CD4-positive, alpha-beta T cell treated with Interleukin-1 beta for 1 hour (primary cell): ENCODE results near the gene FGR.

Experiments used
- DNase-seq, 2 donors: peaks; one replicate each; pipeline ENCODE4 v3.0.0-alpha.2; 2020 to 2022

Gene FGR

GRCh38 chr1:27600498-27601175, 34.3 kb downstream of the FGR start:
- no peak for DNase-seq

GRCh38 chr1:27599605-27600497, 35.1 kb downstream of the FGR start:
- DNase-seq: no peak

- DNase-seq: no peak
Observed at GRCh38 chr1:27598902-27599528, 36.0 kb downstream of the FGR start.

GRCh38 chr1:27598295-27598687, 36.7 kb downstream of the FGR start:
- no peak for DNase-seq

- DNase-seq: no peak
Observed at GRCh38 chr1:27597516-27598294, 37.3 kb downstream of the FGR start.

GRCh38 chr1:27596986-27597385, 38.0 kb downstream of the FGR start:
- DNase-seq: no peak

- DNase-seq: no peak
Observed at GRCh38 chr1:27596261-27596660, 38.7 kb downstream of the FGR start.

- DNase-seq: no peak
Observed at GRCh38 chr1:27595597-27595996, 39.4 kb downstream of the FGR start.

GRCh38 chr1:27594564-27595510, 40.1 kb downstream of the FGR start:
- DNase-seq: no peak

- no peak for DNase-seq
Observed at GRCh38 chr1:27593678-27594563, 41.1 kb downstream of the FGR start.

GRCh38 chr1:27592931-27593677, 41.9 kb downstream of the FGR start:
- DNase-seq: no peak

GRCh38 chr1:27592232-27592930, 42.6 kb downstream of the FGR start:
- no peak for DNase-seq

- DNase-seq: no peak
Observed at GRCh38 chr1:27591622-27592021, 43.4 kb downstream of the FGR start.

- no peak for DNase-seq
Observed at GRCh38 chr1:27590917-27591508, 44.0 kb downstream of the FGR start.

GRCh38 chr1:27589841-27590426, 45.1 kb downstream of the FGR start:
- DNase-seq: no peak

- DNase-seq: no peak
Observed at GRCh38 chr1:27589441-27589840, 45.5 kb downstream of the FGR start.

- no peak for DNase-seq
Observed at GRCh38 chr1:27588256-27589232, 46.4 kb downstream of the FGR start.
